Gastrocnemius medialis (tissue), 4 donors: ENCODE measurements around the gene TMEM235.

Experiments used
- CTCF ChIP-seq, 5 experiments: fragments of 450-650 bp in 3 of 5; fragments of 200-600 bp in 2 of 5; sonication (generic) in 2 of 5; IDR thresholded peaks in 4 of 5; conservative IDR thresholded peaks in 1 of 5; 1 replicate in 4 of 5; 2 replicates in 1 of 5; pipeline ENCODE4 v1.5.1; 2016 to 2019; ENCODE audit warnings: antibody characterized with exemption in 5 of 5, mild to moderate bottlenecking in 3 of 5, moderate library complexity in 3 of 5
- POLR2A ChIP-seq, 2 donors: fragments of 450-650 bp; IDR thresholded peaks; one replicate each; pipeline ENCODE4 v1.6.1; 2017; ENCODE audit warnings: antibody characterized with exemption in 2 of 2, mild to moderate bottlenecking in 2 of 2, moderate library complexity in 2 of 2

- TF ChIP-seq CTCF (IDR thresholded peaks at IDR 0.05 in 4 of 5, conservative IDR thresholded peaks at IDR 0.05 in 1 of 5), result no peak
- no peak for TF ChIP-seq POLR2A (IDR thresholded peaks at IDR 0.05)
Measured at GRCh38 chr17:78214016-78214705, 17.3 kb upstream of the TMEM235 start, which contains the start of gene BIRC5.
